ENCODE results near the gene RSRC1.

The RSRC1 gene

GRCh38 chr3:158382479-158382878 lies 272.6 kb downstream of the RSRC1 start:
- no peaks in the 10 kb centered on the region for H3K36me3 ChIP-seq (ENCODE audit: control insufficient read depth, low read length)
- H3K27me3 ChIP-seq (ENCODE audit: control insufficient read depth, low read length) = no peaks in the 10 kb centered on the region
- no peaks in the 10 kb centered on the region for H4K20me1 ChIP-seq (ENCODE audit: control insufficient read depth, insufficient read depth, low read depth, low read length)
- no peak overlapping the region for H3K27ac ChIP-seq (ENCODE audit: low read depth, low read length)
- H3F3A ChIP-seq (ENCODE audit: control insufficient read depth, insufficient read depth) = no peaks in the 10 kb centered on the region
- no peak overlapping the region for H3K4me3 ChIP-seq (ENCODE audit: low read length)
- no peaks in the 10 kb centered on the region for H3K9me2 ChIP-seq (replicated peaks; ENCODE audit: control insufficient read depth, low read length)
- no peaks in the 10 kb centered on the region for H3K9me3 ChIP-seq (ENCODE audit: control insufficient read depth, insufficient read depth, low read length)
- 0 out of 2 replicates have a peak, but pooled peaks cover under 1% of the 10 kb centered on the region for H3K79me2 ChIP-seq (ENCODE audit: control insufficient read depth, low read length)
- no peaks in the 10 kb centered on the region for H3K4me1 ChIP-seq (ENCODE audit: control insufficient read depth, low read length)
- TF ChIP-seq EZH2phosphoT487 (IDR thresholded peaks at IDR 0.05; ENCODE audit: borderline replicate concordance, low read length) (no peak), CTCF (IDR thresholded peaks at IDR 0.05; ENCODE audit: low read depth, low read length, poor library complexity, severe bottlenecking) (no peak)
- H3K4me2 ChIP-seq (ENCODE audit: low read length) = no peak overlapping the region

- no peaks in the 10 kb centered on the region for H3K4me1 ChIP-seq (ENCODE audit: control insufficient read depth, low read length)
- no peaks in the 10 kb centered on the region for H3K9me2 ChIP-seq (replicated peaks; ENCODE audit: control insufficient read depth, low read length)
- TF ChIP-seq CTCF (IDR thresholded peaks at IDR 0.05; ENCODE audit: low read depth, low read length, poor library complexity, severe bottlenecking) (no peak), EZH2phosphoT487 (IDR thresholded peaks at IDR 0.05; ENCODE audit: borderline replicate concordance, low read length) (no peak)
- H3F3A ChIP-seq (ENCODE audit: control insufficient read depth, insufficient read depth) = no peaks in the 10 kb centered on the region
- no peaks in the 10 kb centered on the region for H3K27me3 ChIP-seq (ENCODE audit: control insufficient read depth, low read length)
- H3K4me3 ChIP-seq (ENCODE audit: low read length) = no peak overlapping the region
- H3K9me3 ChIP-seq (ENCODE audit: control insufficient read depth, insufficient read depth, low read length) = no peaks in the 10 kb centered on the region
- H3K79me2 ChIP-seq (ENCODE audit: control insufficient read depth, low read length) = no peaks in the 10 kb centered on the region
- no peak overlapping the region for H3K27ac ChIP-seq (ENCODE audit: low read depth, low read length)
- no peaks in the 10 kb centered on the region for H4K20me1 ChIP-seq (ENCODE audit: control insufficient read depth, insufficient read depth, low read depth, low read length)
- no peak overlapping the region for H3K4me2 ChIP-seq (ENCODE audit: low read length)
- H3K36me3 ChIP-seq (ENCODE audit: control insufficient read depth, low read length) = no peaks in the 10 kb centered on the region
Measured at GRCh38 chr3:158384019-158384418, 274.1 kb downstream of the RSRC1 start.

- no peaks in the 10 kb centered on the region for H3F3A ChIP-seq (ENCODE audit: control insufficient read depth, insufficient read depth)
- no peak overlapping the region for H3K27ac ChIP-seq (ENCODE audit: low read depth, low read length)
- H3K36me3 ChIP-seq (ENCODE audit: control insufficient read depth, low read length) = no peaks in the 10 kb centered on the region
- peaks cover 7% of the 10 kb centered on the region; the same call in 1 of the 2 replicates for H3K9me3 ChIP-seq (ENCODE audit: control insufficient read depth, insufficient read depth, low read length)
- no peak overlapping the region for H3K4me3 ChIP-seq (ENCODE audit: low read length)
- no peaks in the 10 kb centered on the region for H3K79me2 ChIP-seq (ENCODE audit: control insufficient read depth, low read length)
- no peaks in the 10 kb centered on the region for H3K9me2 ChIP-seq (replicated peaks; ENCODE audit: control insufficient read depth, low read length)
- no peaks in the 10 kb centered on the region for H3K4me1 ChIP-seq (ENCODE audit: control insufficient read depth, low read length)
- no peaks in the 10 kb centered on the region for H3K27me3 ChIP-seq (ENCODE audit: control insufficient read depth, low read length)
- H4K20me1 ChIP-seq (ENCODE audit: control insufficient read depth, insufficient read depth, low read depth, low read length) = no peaks in the 10 kb centered on the region
- no peak overlapping the region for H3K4me2 ChIP-seq (ENCODE audit: low read length)
- TF ChIP-seq EZH2phosphoT487 (IDR thresholded peaks at IDR 0.05; ENCODE audit: borderline replicate concordance, low read length) (no peak), CTCF (IDR thresholded peaks at IDR 0.05; ENCODE audit: low read depth, low read length, poor library complexity, severe bottlenecking) (no peak)
Measured at GRCh38 chr3:158395421-158395820, 285.5 kb downstream of the RSRC1 start.

- no peak overlapping the region for H3K4me2 ChIP-seq (ENCODE audit: low read length)
- H3K36me3 ChIP-seq (ENCODE audit: control insufficient read depth, low read length) = no peaks in the 10 kb centered on the region
- TF ChIP-seq EZH2phosphoT487 (IDR thresholded peaks at IDR 0.05; ENCODE audit: borderline replicate concordance, low read length) (no peak), CTCF (IDR thresholded peaks at IDR 0.05; ENCODE audit: low read depth, low read length, poor library complexity, severe bottlenecking) (no peak)
- no peaks in the 10 kb centered on the region for H3K9me2 ChIP-seq (replicated peaks; ENCODE audit: control insufficient read depth, low read length)
- H3K4me3 ChIP-seq (ENCODE audit: low read length) = no peak overlapping the region
- no peaks in the 10 kb centered on the region for H3K9me3 ChIP-seq (ENCODE audit: control insufficient read depth, insufficient read depth, low read length)
- H3F3A ChIP-seq (ENCODE audit: control insufficient read depth, insufficient read depth) = no peaks in the 10 kb centered on the region
- H4K20me1 ChIP-seq (ENCODE audit: control insufficient read depth, insufficient read depth, low read depth, low read length) = no peaks in the 10 kb centered on the region
- H3K79me2 ChIP-seq (ENCODE audit: control insufficient read depth, low read length) = no peaks in the 10 kb centered on the region
- H3K4me1 ChIP-seq (ENCODE audit: control insufficient read depth, low read length) = peaks cover 5% of the 10 kb centered on the region
- no peaks in the 10 kb centered on the region for H3K27me3 ChIP-seq (ENCODE audit: control insufficient read depth, low read length)
- H3K27ac ChIP-seq (ENCODE audit: low read depth, low read length) = no peak overlapping the region
Measured at GRCh38 chr3:158402590-158402989, 292.7 kb downstream of the RSRC1 start.

Data from DOHH2 (cell line).